GM12878 (cell line): Measurements from ENCODE around the gene VPS33B. TPM values are rescaled to one million over a fixed set of nuclear protein-coding genes. Genes with fewer than 3 reads are reported as not detected.

Source experiments
- ATAC-seq: fragments of 200-7000 bp; cut with Tn5 transposase; 3 replicates; pipeline ENCODE4 v1.9.1; 2020; ENCODE audit warnings: mild to moderate bottlenecking, moderate library complexity
- BruUV-seq: library from RNA; stranded (reverse); fragments of 400-500 nt; replicated peaks from 2 replicates; lab custom pipeline; 2021; lab: Mats Ljungman, UMichigan
- CTCF ChIA-PET: fragments of 300-600 bp; sonication (Branson Sonifier 250); formaldehyde crosslinking; extraction: SDS; loops from one replicate; lab custom pipeline; 2021; ENCODE audit warnings: inconsistent platforms; lab: Yijun Ruan, JAX
- POLR2A ChIA-PET: fragments of 350-600 bp; formaldehyde crosslinking; extraction: SDS; loops from one replicate; lab custom pipeline; 2021; ENCODE audit warnings: inconsistent platforms; lab: Charles Lee
- RAD21 ChIA-PET: fragments of 300-600 bp; sonication (Branson Sonifier 250); formaldehyde crosslinking; loops from one replicate; lab custom pipeline; 2023; ENCODE audit warnings: antibody characterized with exemption; ENCODE audit not compliant: unreplicated experiment; lab: Charles Lee
- SMC1A ChIA-PET: fragments of 300-600 bp; sonication (Branson Sonifier 250); formaldehyde crosslinking; loops from one replicate; lab custom pipeline; 2023; ENCODE audit not compliant: unreplicated experiment, uncharacterized antibody; lab: Charles Lee
- DNase-seq: peaks from one replicate; pipeline ENCODE4 v3.0.0-alpha.2; 2011; ENCODE audit warnings: low read depth, low spot score
- FAIRE-seq: peaks from 3 replicates; lab custom pipeline; 2011; peaks lifted over from hg19 to GRCh38; lab: Jason Lieb, UNC
- H2AFZ ChIP-seq: 2 replicates; pipeline ENCODE4 v1.6.0; 2011; ENCODE audit warnings: low read depth, low read length, control low read depth; ENCODE audit not compliant: control insufficient read depth
- H3K27ac ChIP-seq: 2 replicates; pipeline ENCODE4 v1.5.1; 2011; ENCODE audit warnings: control low read depth; ENCODE audit not compliant: control insufficient read depth, insufficient read depth
- H3K27me3 ChIP-seq, 2 experiments: replicated peaks in 1 of 2; 2 replicates each; pipeline versions ENCODE4 v1.6.0 to v1.6.1; 2011; ENCODE audit warnings: low read length in 1 of 2; ENCODE audit not compliant: control insufficient read depth in 2 of 2, insufficient read depth in 2 of 2
- H3K36me3 ChIP-seq, 2 experiments: 2 replicates each; pipeline ENCODE4 v1.5.1; 2011; ENCODE audit warnings: low read length in 1 of 2; ENCODE audit not compliant: control insufficient read depth in 2 of 2, insufficient read depth in 2 of 2
- H3K4me1 ChIP-seq: 2 replicates; pipeline ENCODE4 v1.6.1; 2011; ENCODE audit warnings: mild to moderate bottlenecking, low read length, moderate library complexity, mixed read lengths; ENCODE audit not compliant: control insufficient read depth, insufficient read depth
- H3K4me2 ChIP-seq: 2 replicates; pipeline ENCODE4 v1.6.0; 2011; ENCODE audit warnings: control low read depth; ENCODE audit not compliant: control insufficient read depth, insufficient read depth
- H3K4me3 ChIP-seq: fragments of 200-600 bp; sonication (generic); 2 replicates; pipeline ENCODE4 v1.5.1; 2016
- H3K79me2 ChIP-seq: 2 replicates; pipeline ENCODE4 v1.6.0; 2011; ENCODE audit warnings: low read length; ENCODE audit not compliant: control insufficient read depth, insufficient read depth
- H3K9ac ChIP-seq: 2 replicates; pipeline ENCODE4 v1.8.0; 2011; ENCODE audit warnings: low read length, control low read depth, mixed read lengths; ENCODE audit not compliant: control insufficient read depth, insufficient read depth
- H3K9me3 ChIP-seq: replicated peaks from 3 replicates; pipeline ENCODE4 v1.5.1; 2011; ENCODE audit warnings: mild to moderate bottlenecking, low read length; ENCODE audit not compliant: control insufficient read depth, insufficient read depth
- H4K20me1 ChIP-seq: 2 replicates; pipeline ENCODE4 v1.6.0; 2011; ENCODE audit not compliant: control insufficient read depth, insufficient read depth
- BACH1 ChIP-seq: fragments of 450-650 bp; IDR thresholded peaks from 2 replicates; pipeline ENCODE4 v1.6.1; 2017; ENCODE audit warnings: mild to moderate bottlenecking, borderline replicate concordance
- BCLAF1 ChIP-seq: fragments of 450-650 bp; IDR thresholded peaks from 2 replicates; pipeline ENCODE4 v1.6.1; 2017; ENCODE audit warnings: antibody characterized with exemption, mild to moderate bottlenecking, moderate library complexity
- BRCA1 ChIP-seq: IDR thresholded peaks from 2 replicates; pipeline ENCODE4 v1.6.1; 2011; ENCODE audit warnings: low read depth, low read length, improper control_type of control experiment
- CBX5 ChIP-seq: sonication (generic); IDR thresholded peaks from 2 replicates; pipeline ENCODE4 v1.6.1; 2016; ENCODE audit warnings: low read depth, moderate library complexity, mild to moderate bottlenecking, inconsistent platforms
- CHD2 ChIP-seq: IDR thresholded peaks from 2 replicates; pipeline ENCODE4 v1.6.1; 2011; ENCODE audit warnings: low read depth, low read length, improper control_type of control experiment, borderline replicate concordance
- CREB1 ChIP-seq: IDR thresholded peaks from 2 replicates; pipeline ENCODE4 v1.6.1; 2012; ENCODE audit warnings: low read depth, mild to moderate bottlenecking, inconsistent platforms
- CREM ChIP-seq: IDR thresholded peaks from 2 replicates; pipeline ENCODE4 v1.6.1; 2014; ENCODE audit warnings: antibody characterized with exemption, low read depth
- E2F8 ChIP-seq: fragments of 450-650 bp; IDR thresholded peaks from 2 replicates; pipeline ENCODE4 v1.6.1; 2018; ENCODE audit warnings: mild to moderate bottlenecking, low read depth, moderate library complexity; ENCODE audit not compliant: partially characterized antibody
- EED ChIP-seq: sonication (generic); IDR thresholded peaks from 2 replicates; pipeline ENCODE4 v1.6.1; 2016; ENCODE audit warnings: antibody characterized with exemption, low read depth
- LARP7 ChIP-seq: fragments of 450-650 bp; IDR thresholded peaks from 2 replicates; pipeline ENCODE4 v1.6.1; 2017; ENCODE audit warnings: mild to moderate bottlenecking
- MXI1 ChIP-seq: fragments of 150-350 bp; IDR thresholded peaks from 2 replicates; pipeline ENCODE4 v1.6.1; 2011; ENCODE audit warnings: low read depth, mild to moderate bottlenecking, inconsistent platforms, low read length, improper control_type of control experiment
- NFXL1 ChIP-seq: fragments of 450-650 bp; IDR thresholded peaks from 2 replicates; pipeline ENCODE4 v1.6.1; 2017; ENCODE audit warnings: antibody characterized with exemption, mild to moderate bottlenecking, borderline replicate concordance
- POLR2A ChIP-seq: IDR thresholded peaks from 2 replicates; pipeline ENCODE4 v1.6.1; 2011; ENCODE audit warnings: low read depth, mild to moderate bottlenecking, low read length
- RBBP5 ChIP-seq: fragments of 200-600 bp; sonication (generic); conservative IDR thresholded peaks from 2 replicates; pipeline ENCODE4 v1.6.1; 2016
- SMARCA5 ChIP-seq: fragments of 450-650 bp; IDR thresholded peaks from 2 replicates; pipeline ENCODE4 v1.6.1; 2017; ENCODE audit warnings: mild to moderate bottlenecking
- TAF1 ChIP-seq: IDR thresholded peaks from 2 replicates; pipeline ENCODE4 v1.6.1; 2011; ENCODE audit warnings: mild to moderate bottlenecking, low read depth, low read length, borderline replicate concordance
- WGBS: methylation state at CpG from one replicate; pipeline ENCODE4 v1.1.6; 2016; ENCODE audit warnings: low lambda C conversion rate; ENCODE audit not compliant: insufficient replicate concordance, insufficient coverage; ENCODE audit errors: missing lambda C conversion rate; 5-methylcytosine and 5-hydroxymethylcytosine counted together
- in situ Hi-C: fragments of 300-500 bp; cut with MboI; formaldehyde crosslinking; loops from 9 replicates; pipeline ENCODE4 v1.14.3; 2018; ENCODE audit warnings: mixed read lengths
- intact Hi-C: fragments of 100-400 bp; cut with micrococcal nuclease; formaldehyde crosslinking; loops from one replicate; pipeline ENCODE4 v1.14.2; 2022; ENCODE audit not compliant: unreplicated experiment
- polyA plus RNA-seq, 11 experiments: library from polyadenylated mRNA; depleted of rRNA in 4 of 11; unstranded in 6 of 11; stranded (reverse) in 5 of 11; fragments of >200 nt; fragmentation: Nextera tagmentation in 4 of 11; fragmentation: Illumina TruSeq in 1 of 11; extraction: Ambion mirVana in 4 of 11; extraction: Trizol in 1 of 11; gene quantifications; 1 replicate in 1 of 11; 2 replicates in 10 of 11; pipeline versions ENCODE4 v1.2.1 to v1.2.3, GENCODE V29; 2011 to 2016; ENCODE audit warnings: inconsistent platforms in 2 of 11, missing spikeins in 2 of 11, low read depth in 1 of 11
- total RNA-seq, 4 experiments: library from RNA; depleted of rRNA in 3 of 4; stranded (reverse); fragments of >200 nt in 3 of 4; fragmentation: Illumina TruSeq in 1 of 4; extraction: Trizol in 1 of 4; gene quantifications; 2 replicates each; pipeline versions ENCODE4 v1.2.1 to v1.2.3, GENCODE V29; 2013 to 2021
- TF ChIP-seq, protein P1 (sequence below): IDR thresholded peaks from 2 replicates; pipeline ENCODE4 v1.6.1; 2011; ENCODE audit warnings: mild to moderate bottlenecking, low read depth, low read length, moderate library complexity; ENCODE audit not compliant: insufficient replicate concordance

Gene VPS33B
- total and polyA plus RNA-seq, 10 of the 15 experiments (the other 5 are each of a cell fraction or from before 2014, with no cell fraction given) = 11.4 to 21.5 (median 15.2) TPM

GRCh38 chr15:90949979-90950675 lies 72.3 kb downstream of the VPS33B start:
- DNase-seq (no peak), FAIRE-seq (no peak), ATAC-seq (no peak)
- peaks cover 24 to 29% of the 10 kb centered on the region in 2 experiments for H3K36me3 ChIP-seq
- peaks cover under 1% of the 10 kb centered on the region; the same call in 1 of the 2 replicates for H3K79me2 ChIP-seq
- POLR2A ChIA-PET = interaction anchor here (1.4 kb wide), 1 partner anchor 16 kb away, joined by 3 read pairs; no protein-coding TSS in a partner anchor
- H3K4me2 ChIP-seq = no peak overlapping the region
- SMC1A ChIA-PET = interaction anchor here (0.6 kb wide), 1 partner anchor 76 kb away, joined by 3 read pairs; no protein-coding TSS in a partner anchor
- H3K9me3 ChIP-seq = no peaks in the 10 kb centered on the region
- H3K9ac ChIP-seq = no peak overlapping the region
- intact Hi-C loops = no loop called here
- no TSS peak for BruUV-seq
- CTCF ChIA-PET = no interaction called here
- H3K27me3 ChIP-seq = no peaks in the 10 kb centered on the region
- RAD21 ChIA-PET = no interaction called here
- no peak overlapping the region for H3K4me3 ChIP-seq
- H4K20me1 ChIP-seq = no peaks in the 10 kb centered on the region
- no peak overlapping the region for H2AFZ ChIP-seq
- H3K27ac ChIP-seq = no peak overlapping the region
- in situ Hi-C loops = loop anchor here (25.0 kb wide), 1 partner anchor 1363 kb away; the partner anchor contains the start of gene TICRR
- WGBS = 96% methylated on average over 17 of the region's 23 CpGs
- H3K4me1 ChIP-seq = no peaks in the 10 kb centered on the region
- TF ChIP-seq CREB1 = no peak
- TF ChIP-seq EED = no peak
- no peak for TF ChIP-seq LARP7
- TF ChIP-seq, protein P1, sequence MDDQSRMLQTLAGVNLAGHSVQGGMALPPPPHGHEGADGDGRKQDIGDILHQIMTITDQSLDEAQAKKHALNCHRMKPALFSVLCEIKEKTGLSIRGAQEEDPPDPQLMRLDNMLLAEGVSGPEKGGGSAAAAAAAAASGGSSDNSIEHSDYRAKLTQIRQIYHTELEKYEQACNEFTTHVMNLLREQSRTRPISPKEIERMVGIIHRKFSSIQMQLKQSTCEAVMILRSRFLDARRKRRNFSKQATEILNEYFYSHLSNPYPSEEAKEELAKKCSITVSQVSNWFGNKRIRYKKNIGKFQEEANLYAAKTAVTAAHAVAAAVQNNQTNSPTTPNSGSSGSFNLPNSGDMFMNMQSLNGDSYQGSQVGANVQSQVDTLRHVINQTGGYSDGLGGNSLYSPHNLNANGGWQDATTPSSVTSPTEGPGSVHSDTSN = no peak
- no peak for TF ChIP-seq CBX5
- TF ChIP-seq CREM = no peak
- no peak for TF ChIP-seq RBBP5
- TF ChIP-seq POLR2A = no peak
- no peak for TF ChIP-seq BRCA1
- TF ChIP-seq TAF1 = no peak
- TF ChIP-seq CHD2 = no peak
- no peak for TF ChIP-seq SMARCA5
- no peak for TF ChIP-seq BACH1
- TF ChIP-seq MXI1 = no peak
- no peak for TF ChIP-seq BCLAF1
- TF ChIP-seq E2F8 = no peak
- no peak for TF ChIP-seq NFXL1
